Endothelial cell of umbilical vein (primary cell): Measurements from ENCODE around the gene CD151. TPM values are rescaled to one million over a fixed set of nuclear protein-coding genes. Genes with fewer than 3 reads are reported as not detected.

Experiments
- BruUV-seq: library from RNA; stranded (reverse); fragments of 400-500 nt; replicated peaks from 2 replicates; lab custom pipeline; 2021; lab: Mats Ljungman, UMichigan
- CTCF ChIA-PET: fragments of 300-600, 350-600 bp; sonication (Branson Sonifier 250); formaldehyde crosslinking; loops from one replicate; lab custom pipeline; 2021; ENCODE audit warnings: antibody characterized with exemption, inconsistent platforms; lab: Charles Lee
- POLR2A ChIA-PET: fragments of 300-600, 350-600 bp; sonication (Branson Sonifier 250); formaldehyde crosslinking; loops from one replicate; lab custom pipeline; 2021; ENCODE audit warnings: antibody characterized with exemption, inconsistent platforms; lab: Charles Lee
- DNase-seq: peaks from one replicate; pipeline ENCODE4 v3.0.0-alpha.2; 2011; ENCODE audit warnings: low read depth, low spot score
- FAIRE-seq: peaks from 2 replicates; lab custom pipeline; 2011; peaks lifted over from hg19 to GRCh38; lab: Jason Lieb, UNC
- H2AFZ ChIP-seq: 2 replicates; pipeline ENCODE4 v1.6.0; 2012; ENCODE audit warnings: low read depth, low read length, control low read depth, inconsistent platforms
- H3K27ac ChIP-seq: 2 replicates; pipeline ENCODE4 v1.5.1; 2011; ENCODE audit warnings: low read depth, mild to moderate bottlenecking, control low read depth, low read length, moderate library complexity; ENCODE audit not compliant: insufficient read depth
- H3K27me3 ChIP-seq, 2 experiments: 2 replicates each; pipeline versions ENCODE4 v1.6.0 to v1.6.1; 2011; ENCODE audit warnings: low read length in 2 of 2, mixed read lengths in 1 of 2; ENCODE audit not compliant: control insufficient read depth in 2 of 2, insufficient read depth in 2 of 2
- H3K36me3 ChIP-seq, 2 experiments: 2 replicates in 1 of 2; 3 replicates in 1 of 2; pipeline ENCODE4 v1.5.1; 2011; ENCODE audit warnings: low read length in 2 of 2, mild to moderate bottlenecking in 1 of 2, moderate library complexity in 1 of 2; ENCODE audit not compliant: control insufficient read depth in 2 of 2, insufficient read depth in 2 of 2; ENCODE audit errors: extremely low read depth in 1 of 2
- H3K4me1 ChIP-seq: 3 replicates; pipeline ENCODE4 v1.5.1; 2011; ENCODE audit warnings: mild to moderate bottlenecking, low read length; ENCODE audit not compliant: control insufficient read depth, insufficient read depth; ENCODE audit errors: extremely low read depth
- H3K4me2 ChIP-seq: 2 replicates; pipeline ENCODE4 v1.6.1; 2011; ENCODE audit warnings: low read length, control low read depth, mixed read lengths; ENCODE audit not compliant: insufficient read depth
- H3K4me3 ChIP-seq, 3 experiments: fragments of 200-600 bp in 1 of 3; sonication (generic), shearing (Covaris generic) in 1 of 3; replicated peaks in 1 of 3; 2 replicates each; pipeline ENCODE4 v1.5.1; 2011 to 2016; ENCODE audit warnings: control low read depth in 3 of 3, low read length in 3 of 3, mild to moderate bottlenecking in 2 of 3, inconsistent platforms in 1 of 3, low read depth in 1 of 3, moderate library complexity in 1 of 3; ENCODE audit not compliant: insufficient read depth in 1 of 3
- H3K79me2 ChIP-seq: 2 replicates; pipeline ENCODE4 v1.6.0; 2012; ENCODE audit warnings: low read length, inconsistent platforms; ENCODE audit not compliant: control insufficient read depth, insufficient read depth
- H3K9ac ChIP-seq: replicated peaks from 2 replicates; pipeline ENCODE3; 2011; ENCODE audit warnings: low read length, control low read depth; ENCODE audit not compliant: insufficient read depth; ENCODE audit errors: extremely low read depth
- H3K9me1 ChIP-seq: replicated peaks from 3 replicates; pipeline ENCODE4 v1.6.0; 2011; ENCODE audit warnings: mild to moderate bottlenecking, low read length; ENCODE audit not compliant: control insufficient read depth, insufficient read depth; ENCODE audit errors: extremely low read depth
- H3K9me3 ChIP-seq: replicated peaks from 2 replicates; pipeline ENCODE4 v1.5.1; 2012; ENCODE audit warnings: low read length, inconsistent platforms; ENCODE audit not compliant: control insufficient read depth, insufficient read depth
- H4K20me1 ChIP-seq: replicated peaks from 2 replicates; pipeline ENCODE3; 2011; ENCODE audit warnings: mild to moderate bottlenecking, low read length; ENCODE audit not compliant: control insufficient read depth, insufficient read depth; ENCODE audit errors: extremely low read depth
- EZH2 ChIP-seq: IDR thresholded peaks from 2 replicates; pipeline ENCODE4 v1.6.1; 2012; ENCODE audit warnings: borderline replicate concordance, low read depth, mild to moderate bottlenecking, moderate library complexity, low read length, inconsistent platforms; ENCODE audit not compliant: severe bottlenecking
- FOS ChIP-seq: IDR thresholded peaks from 2 replicates; pipeline ENCODE4 v1.6.1; 2011; ENCODE audit warnings: mild to moderate bottlenecking, low read length, moderate library complexity, borderline replicate concordance; ENCODE audit not compliant: insufficient read depth
- JUN ChIP-seq: IDR thresholded peaks from 2 replicates; pipeline ENCODE4 v1.6.1; 2011; ENCODE audit warnings: borderline replicate concordance, low read depth; ENCODE audit not compliant: insufficient read length, insufficient read depth
- MYC ChIP-seq: IDR thresholded peaks from one replicate; pipeline ENCODE4 v1.6.1; 2011; ENCODE audit warnings: mild to moderate bottlenecking, low read depth, low read length
- POLR2A ChIP-seq: IDR thresholded peaks from 2 replicates; pipeline ENCODE4 v1.6.1; 2012; ENCODE audit warnings: low read depth, mild to moderate bottlenecking, control low read depth, low read length
- POLR2AphosphoS5 ChIP-seq: IDR thresholded peaks from 2 replicates; pipeline ENCODE4 v1.6.1; 2012; ENCODE audit warnings: low read depth, mild to moderate bottlenecking, control low read depth, low read length, moderate library complexity; ENCODE audit not compliant: insufficient read depth
- dilution Hi-C: fragments of 300-500 bp; cut with MboI; formaldehyde crosslinking; loops from one replicate; pipeline ENCODE4 v1.15.0; 2019; ENCODE audit warnings: low sequenced_read_pairs; ENCODE audit not compliant: extremely low pct_ligation_motif_present
- intact Hi-C: fragments of 100-400 bp; cut with micrococcal nuclease; formaldehyde crosslinking; loops from one replicate; pipeline ENCODE4 v1.10.0; 2022
- polyA plus RNA-seq, 4 experiments: library from polyadenylated mRNA; depleted of rRNA in 3 of 4; stranded (reverse) in 3 of 4; unstranded in 1 of 4; fragments of >200 nt; gene quantifications; 2 replicates each; pipeline versions ENCODE4 v1.2.1 to v1.2.3, GENCODE V29; 2011 to 2012; ENCODE audit warnings: missing spikeins in 1 of 4
- total RNA-seq: library from RNA; stranded (reverse); gene quantifications from 2 replicates; pipeline ENCODE4 v1.2.3, GENCODE V29; 2021
- TF ChIP-seq, protein P1 (sequence below), 2 donors: IDR thresholded peaks; 1 replicate in 1 of 2; 2 replicates in 1 of 2; pipeline ENCODE4 v1.5.1; 2011; ENCODE audit warnings: low read length in 2 of 2, mild to moderate bottlenecking in 2 of 2, moderate library complexity in 2 of 2, control low read depth in 1 of 2, inconsistent platforms in 1 of 2, low read depth in 1 of 2; ENCODE audit not compliant: insufficient read depth in 1 of 2; ENCODE audit errors: extremely low read depth in 1 of 2

CD151 gene
- total and polyA plus RNA-seq, 2 donors (not counting 3 experiments of a cell fraction or from before 2014, with no cell fraction given): 515 to 1,090 TPM

DNA sequence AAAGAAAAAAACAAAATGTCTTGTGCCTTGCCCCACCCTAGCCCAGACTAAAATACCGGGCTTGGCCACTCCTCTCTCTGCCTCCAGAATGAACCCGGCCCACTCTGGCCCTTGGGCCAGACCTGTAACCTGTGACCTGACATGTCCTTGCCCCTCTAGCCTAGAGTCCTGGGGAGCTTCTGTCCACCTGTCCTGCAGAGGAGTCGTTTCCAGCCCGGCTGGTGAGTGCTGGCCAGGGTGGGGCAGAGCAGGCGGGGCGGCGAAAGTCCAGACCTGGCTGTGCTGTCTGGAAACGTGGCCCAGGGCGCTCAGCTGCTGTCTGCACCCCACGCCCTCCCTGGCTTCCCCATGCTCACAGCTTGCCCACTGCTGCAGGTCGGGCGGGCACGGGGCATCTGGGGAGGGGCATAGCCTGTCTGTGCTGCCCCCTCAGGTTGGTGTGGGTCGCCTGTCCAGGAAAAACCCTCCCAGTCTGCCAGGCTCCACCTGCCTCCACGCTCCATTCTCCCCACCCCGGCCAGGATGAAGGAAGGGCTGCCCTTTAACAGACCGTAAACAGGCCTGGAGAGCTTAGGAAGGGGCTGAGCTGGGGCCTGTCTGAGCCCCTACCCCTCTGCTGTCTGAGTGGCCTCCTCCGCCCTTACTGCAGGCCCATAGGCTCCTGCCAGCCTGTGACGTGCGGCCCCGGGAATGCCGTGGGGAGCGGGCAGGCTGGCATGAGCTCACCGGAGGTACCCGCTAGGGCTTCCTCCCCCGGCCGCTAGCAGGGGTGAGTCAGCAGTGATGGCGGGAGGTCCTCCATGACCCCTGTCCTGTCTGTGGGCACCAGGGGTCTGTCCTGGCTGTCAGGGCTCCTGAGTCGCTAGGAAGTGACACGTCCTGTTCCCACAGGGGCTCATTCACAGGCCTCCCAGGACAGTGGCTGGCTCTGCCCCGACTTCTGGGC lies 1.9 kb downstream of the CD151 start:
- Histone ChIP-seq H2AFZ (no peak overlapping the region), H3K79me2 (peaks cover 44% of the 10 kb centered on the region), H3K4me1 (peaks cover 37% of the 10 kb centered on the region), H3K27me3 (no peaks in the 10 kb centered on the region), H3K9ac (peak overlapping the region; percentile 85), H3K4me3 (peak overlapping the region; percentile 6 to 70 (median 67)), H3K36me3 (peaks cover 22 to 35% of the 10 kb centered on the region in 2 experiments), H3K27ac (peak overlapping the region; percentile 79), H3K9me1 (no peaks in the 10 kb centered on the region), H4K20me1 (no peaks in the 10 kb centered on the region), H3K4me2 (peak overlapping the region; percentile 75), H3K9me3 (no peaks in the 10 kb centered on the region)
- ChIA-PET POLR2A (interaction anchor here (0.8 to 3.3 kb wide), 4 partner anchors 9 to 38 kb away, joined by 3 to 25 read pairs (median 8); partner anchors contain the start of genes PNPLA2, POLR2L and TSPAN4), CTCF (interaction anchor here (1.3 to 2.9 kb wide), 4 partner anchors 10 to 30 kb away, joined by 3 to 19 read pairs (median 8); partner anchors contain the start of genes PIDD1, PNPLA2 and TSPAN4)
- DNase-seq: peak; percentile 93
- TSS peak; percentile 63 for BruUV-seq
- TF ChIP-seq EZH2 (no peak), MYC (peak; percentile 49), FOS (peak; percentile 94), JUN (peak; percentile 64), POLR2AphosphoS5 (peak; percentile 95), POLR2A (peak; percentile 76)
- TF ChIP-seq, protein P1, sequence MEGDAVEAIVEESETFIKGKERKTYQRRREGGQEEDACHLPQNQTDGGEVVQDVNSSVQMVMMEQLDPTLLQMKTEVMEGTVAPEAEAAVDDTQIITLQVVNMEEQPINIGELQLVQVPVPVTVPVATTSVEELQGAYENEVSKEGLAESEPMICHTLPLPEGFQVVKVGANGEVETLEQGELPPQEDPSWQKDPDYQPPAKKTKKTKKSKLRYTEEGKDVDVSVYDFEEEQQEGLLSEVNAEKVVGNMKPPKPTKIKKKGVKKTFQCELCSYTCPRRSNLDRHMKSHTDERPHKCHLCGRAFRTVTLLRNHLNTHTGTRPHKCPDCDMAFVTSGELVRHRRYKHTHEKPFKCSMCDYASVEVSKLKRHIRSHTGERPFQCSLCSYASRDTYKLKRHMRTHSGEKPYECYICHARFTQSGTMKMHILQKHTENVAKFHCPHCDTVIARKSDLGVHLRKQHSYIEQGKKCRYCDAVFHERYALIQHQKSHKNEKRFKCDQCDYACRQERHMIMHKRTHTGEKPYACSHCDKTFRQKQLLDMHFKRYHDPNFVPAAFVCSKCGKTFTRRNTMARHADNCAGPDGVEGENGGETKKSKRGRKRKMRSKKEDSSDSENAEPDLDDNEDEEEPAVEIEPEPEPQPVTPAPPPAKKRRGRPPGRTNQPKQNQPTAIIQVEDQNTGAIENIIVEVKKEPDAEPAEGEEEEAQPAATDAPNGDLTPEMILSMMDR (IDR thresholded peaks at IDR 0.05; ENCODE audit: extremely low read depth in 1 of 2, insufficient read depth in 1 of 2, low read depth in 1 of 2, low read length in 2 of 2): no peak
- intact Hi-C loops: loop anchor here (1.0 to 2.0 kb wide), 2 partner anchors 10 to 16 kb away; partner anchors contain the start of gene PNPLA2
- peak; percentile 98 for FAIRE-seq
- dilution Hi-C loops: no loop called here
